NOMO-1 (cell line): ENCODE results near the gene ESR2.
"Not testable (repeated sequence)": the region's sequence is repeated elsewhere in the genome, so short reads cannot be mapped to it uniquely, and the experiment has no call there.

Experiments used
- DNase-seq, 2 experiments: peaks; one replicate each; lab custom pipeline; 2025; ENCODE audit not compliant: unreplicated experiment in 2 of 2; lab: John Stamatoyannopoulos, UW

Gene ESR2

GRCh38 chr14:64049616-64050381 is 244.4 kb downstream of the ESR2 start:
- DNase-seq: no peak

GRCh38 chr14:64045091-64045490 is 249.1 kb downstream of the ESR2 start:
- DNase-seq: no peak

GRCh38 chr14:64043296-64043695 is 250.9 kb downstream of the ESR2 start:
- not testable (repeated sequence) for DNase-seq

DNA sequence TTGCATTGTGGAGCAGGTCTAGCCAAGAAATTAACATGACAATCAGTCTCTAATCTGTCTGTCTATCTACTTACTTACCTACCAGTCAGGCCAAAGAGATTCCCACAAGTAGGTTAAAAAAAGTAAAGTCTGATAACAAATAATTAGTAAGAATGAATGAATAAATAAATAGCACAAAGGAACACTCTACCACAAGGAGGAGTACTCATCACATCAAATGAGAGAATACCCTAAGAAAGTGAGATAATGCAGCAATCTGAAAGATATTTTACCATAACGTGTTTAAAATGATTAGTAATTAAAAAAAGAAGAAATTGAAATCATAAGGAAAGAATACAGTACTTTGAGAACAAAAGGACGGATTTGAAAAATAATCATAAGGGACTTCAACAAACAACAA is 254.1 kb downstream of the ESR2 start:
- DNase-seq: no peak

DNA sequence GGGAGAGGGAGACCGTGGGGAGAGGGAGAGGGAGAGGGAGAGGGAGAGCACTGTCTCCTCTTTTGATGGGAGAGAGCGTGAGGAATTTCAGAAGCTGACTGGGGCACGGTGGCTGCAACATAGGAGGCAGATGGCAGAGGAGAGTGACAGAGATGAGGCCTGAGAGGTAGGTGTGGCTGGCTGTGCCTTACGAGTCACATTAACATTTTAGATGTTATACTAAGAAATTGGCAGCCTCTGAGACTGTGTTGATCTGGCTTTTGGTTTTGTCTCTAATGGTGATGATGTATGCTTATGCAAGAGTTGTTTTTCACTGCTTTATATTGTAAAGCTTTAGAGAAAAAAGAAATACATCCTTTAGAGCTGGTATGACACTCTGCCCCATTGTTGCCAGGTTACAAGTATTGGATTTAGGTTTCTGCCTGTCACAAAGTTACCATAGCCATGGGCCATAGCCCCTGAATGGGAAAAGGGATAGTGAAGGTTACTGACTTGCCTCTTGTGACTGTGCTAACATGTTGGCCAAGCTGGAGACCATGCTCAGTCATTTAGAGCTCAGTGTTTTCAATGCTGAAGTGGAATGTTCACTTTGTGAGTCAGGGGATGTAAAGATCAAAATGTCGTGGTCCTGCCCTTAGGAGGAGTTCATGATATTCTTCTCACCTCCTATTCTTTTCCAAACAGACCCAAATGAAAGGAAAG is 255.2 kb downstream of the ESR2 start:
- no peak for DNase-seq

GRCh38 chr14:64037869-64038745 is 256.1 kb downstream of the ESR2 start:
- not testable (repeated sequence) for DNase-seq

DNA sequence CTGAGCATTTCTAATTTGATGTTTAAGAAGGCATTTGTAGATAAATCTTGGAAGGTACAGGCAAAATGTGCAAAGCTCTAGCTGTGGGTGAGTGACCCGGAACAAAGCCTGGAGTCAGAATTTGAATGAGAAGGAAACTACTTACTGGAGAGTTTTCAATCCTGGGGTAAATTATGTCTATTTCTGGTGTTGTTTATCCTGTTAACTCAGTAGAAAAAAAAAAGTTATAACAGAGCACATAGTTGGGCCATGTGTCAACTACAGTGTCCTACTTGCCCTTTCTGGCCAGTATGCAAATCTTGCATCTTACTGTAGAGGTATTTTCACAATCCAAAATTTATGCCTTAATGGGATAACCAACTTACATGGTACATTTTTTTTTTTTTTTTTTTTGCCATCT is 259.0 kb downstream of the ESR2 start:
- DNase-seq: no peak
